Measurements from ENCODE around the gene AFF2.

GRCh38 chrX:148794350-148794749 is 293.9 kb downstream of the AFF2 start:
- TF ChIP-seq CTCF (IDR thresholded peaks at IDR 0.05 in 4 of 5, conservative IDR thresholded peaks at IDR 0.05 in 1 of 5), result no peak
- TF ChIP-seq POLR2A (IDR thresholded peaks at IDR 0.05), result no peak
